CD4-positive, alpha-beta T cell treated with Interleukin-4 for 1 hour (primary cell): Measurements from ENCODE around the gene TTL.
A peak's percentile ranks its signal among the peaks of the same experiment; 100 is the strongest.
"Not testable (repeated sequence)": the region's sequence is repeated elsewhere in the genome, so short reads cannot be mapped to it uniquely, and the experiment has no call there.

Source experiments
- DNase-seq, 2 donors: peaks; one replicate each; pipeline ENCODE4 v3.0.0-alpha.2; 2020 to 2022

Gene TTL

DNA sequence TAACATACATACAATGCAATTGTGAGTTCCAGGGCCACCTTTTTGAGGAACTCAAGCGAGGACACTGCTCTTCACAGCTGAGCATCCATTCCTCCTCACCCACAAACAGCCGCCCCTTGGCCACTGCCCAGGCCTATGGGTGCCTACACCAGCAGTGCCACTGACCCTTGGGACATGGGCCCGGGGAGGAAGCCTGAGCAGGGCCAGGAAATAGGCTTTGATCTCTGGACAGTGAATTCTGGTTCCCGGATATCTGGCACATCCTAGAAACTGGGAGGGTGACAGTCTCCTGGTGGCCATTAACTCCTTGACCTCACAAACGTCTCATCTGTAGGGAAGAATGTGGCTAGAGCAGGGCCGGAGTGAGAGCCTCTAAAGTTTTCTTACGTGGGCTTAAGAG lies 5.5 kb upstream of the TTL start:
- no peak for DNase-seq

DNA sequence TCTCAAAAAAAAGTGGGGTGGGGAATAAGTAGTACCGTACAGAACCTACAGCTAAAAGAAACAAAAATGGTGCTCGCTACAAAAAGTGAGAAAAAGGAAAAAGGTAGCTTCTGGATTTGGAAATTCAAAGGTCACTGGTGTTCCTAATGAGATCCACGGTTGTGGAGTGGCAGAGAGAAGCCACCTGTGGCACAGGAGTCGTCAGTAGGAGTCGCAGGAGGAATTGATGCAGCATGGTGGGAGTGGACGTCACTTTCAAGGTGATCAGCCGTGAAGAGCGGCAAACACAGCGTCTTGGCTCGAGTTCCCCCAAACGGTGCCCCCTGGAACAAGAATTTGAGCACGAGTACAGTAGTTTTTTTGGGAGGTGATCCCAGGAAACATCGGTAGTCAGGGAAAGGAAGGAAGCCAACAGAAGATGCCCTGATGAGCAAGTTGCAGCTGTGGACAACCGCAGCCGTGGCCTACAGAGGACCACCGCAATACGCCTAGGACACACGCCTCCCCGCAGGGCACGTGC lies 1.4 kb upstream of the TTL start:
- peak; percentile 29 to 38 for DNase-seq

DNA sequence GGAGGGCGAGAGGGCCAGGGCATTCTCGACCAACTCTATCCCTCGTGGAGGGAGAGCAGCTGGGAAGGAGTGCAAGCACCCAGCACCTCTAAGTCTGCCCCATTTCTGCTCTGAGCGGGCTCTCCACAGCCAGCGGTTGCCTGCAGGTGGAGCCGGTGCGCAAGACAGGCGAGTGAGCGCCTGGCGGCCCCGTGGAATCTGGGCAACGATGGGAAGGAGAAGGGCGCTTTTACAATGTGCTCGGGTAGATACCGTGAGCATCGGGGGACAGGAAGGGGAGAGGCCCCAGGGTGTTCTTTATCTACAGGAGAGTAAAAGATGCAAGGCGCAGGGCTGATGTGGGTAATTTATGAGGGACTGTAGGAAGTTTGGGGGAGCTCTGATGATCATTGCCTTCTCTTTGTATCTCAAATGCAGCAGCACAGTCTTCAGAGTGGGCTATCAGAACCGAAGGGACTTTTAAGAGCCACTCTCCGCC lies 867 bp upstream of the TTL start:
- DNase-seq: peak; percentile 81 to 82

DNA sequence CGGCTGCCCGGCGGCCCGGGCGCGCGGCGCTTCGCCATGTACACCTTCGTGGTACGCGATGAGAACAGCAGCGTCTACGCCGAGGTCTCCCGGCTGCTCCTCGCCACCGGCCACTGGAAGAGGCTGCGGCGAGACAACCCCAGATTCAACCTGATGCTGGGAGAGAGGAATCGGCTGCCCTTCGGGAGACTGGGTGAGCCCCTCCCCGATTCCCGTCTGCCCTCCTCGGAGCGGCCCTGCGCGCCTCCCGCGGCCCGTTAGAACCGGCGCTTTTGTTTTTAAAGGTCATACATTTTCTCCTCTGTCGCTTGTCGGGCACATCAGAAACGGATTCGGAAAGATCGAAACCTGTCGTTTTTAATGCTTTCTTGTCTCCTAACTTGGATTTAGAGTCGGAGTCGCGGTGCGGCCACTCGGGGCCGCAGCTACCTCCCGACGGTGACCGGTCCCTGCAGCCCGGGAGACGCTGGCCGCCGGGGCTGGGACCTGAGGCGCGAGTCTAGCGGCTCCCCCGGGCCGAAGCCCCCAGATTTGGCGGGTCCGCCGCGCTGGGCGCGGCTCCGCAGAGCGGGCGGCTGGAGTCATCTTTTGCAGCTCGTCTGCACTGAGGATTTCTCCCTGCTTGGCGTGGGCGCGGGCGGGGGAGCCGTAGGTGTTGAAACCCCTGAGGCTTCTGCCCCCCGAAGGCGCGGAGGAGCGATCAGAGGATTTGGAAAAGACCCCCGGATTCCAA lies 519 bp downstream of the TTL start:
- DNase-seq: peak; percentile 7 to 15

DNA sequence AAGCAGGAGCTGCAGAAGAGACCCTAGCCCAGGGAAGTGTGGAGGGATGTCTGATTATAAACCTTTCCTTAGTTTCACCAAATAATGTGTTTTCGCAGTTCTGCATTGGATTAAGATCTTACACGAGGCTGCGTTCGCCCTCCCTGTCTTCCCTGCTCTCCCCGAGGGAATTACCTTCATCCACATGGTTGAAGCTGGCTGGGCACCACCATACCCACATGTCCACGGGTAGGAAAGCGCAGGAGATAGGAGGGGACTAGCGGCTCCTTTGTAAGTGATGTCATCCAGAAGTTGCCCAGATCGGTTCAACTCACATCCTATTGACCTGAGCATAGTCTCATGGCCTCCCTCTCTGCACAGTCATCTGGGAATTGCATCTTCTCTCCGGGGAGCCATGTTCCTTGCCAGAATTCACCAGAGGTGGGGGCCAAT lies 1.1 kb downstream of the TTL start:
- no peak for DNase-seq

DNA sequence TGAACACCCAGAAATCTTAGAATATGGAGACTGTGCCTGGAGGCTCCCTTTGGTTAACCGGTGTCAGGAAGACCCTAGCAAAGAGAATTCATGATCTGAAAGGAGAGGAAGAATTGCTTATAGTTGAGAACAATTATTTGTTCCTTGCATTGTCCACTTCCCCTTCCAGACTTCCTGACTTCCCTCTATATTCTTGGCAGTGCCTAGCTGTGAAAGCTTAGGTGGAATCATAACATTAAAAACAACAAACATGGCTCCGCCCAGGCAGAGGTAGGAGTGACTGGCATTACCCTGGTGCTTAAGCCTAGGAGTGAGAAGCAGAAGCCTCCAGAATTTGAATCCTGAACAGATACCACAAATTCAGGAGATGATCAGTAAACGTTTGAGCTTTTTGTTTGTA lies 1.9 kb downstream of the TTL start:
- DNase-seq: no peak

DNA sequence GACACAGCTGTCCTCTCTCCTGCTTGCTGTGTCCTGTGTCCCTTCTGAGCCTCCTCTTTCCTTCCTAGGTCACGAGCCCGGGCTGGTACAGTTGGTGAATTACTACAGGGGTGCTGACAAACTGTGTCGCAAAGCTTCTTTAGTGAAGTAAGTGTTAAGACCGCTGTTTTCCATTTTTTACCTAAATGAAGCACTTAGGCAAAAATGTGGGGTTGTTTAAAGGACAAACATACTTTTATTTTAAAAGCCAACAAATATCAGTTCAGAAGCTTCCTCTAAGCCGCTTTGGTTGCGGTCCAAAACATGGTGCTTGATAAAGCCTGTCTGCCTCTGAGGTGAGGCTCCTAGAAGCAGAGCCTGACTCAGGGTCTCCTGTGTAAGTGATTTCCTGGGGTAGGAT lies 3.9 kb downstream of the TTL start:
- DNase-seq: no peak

DNA sequence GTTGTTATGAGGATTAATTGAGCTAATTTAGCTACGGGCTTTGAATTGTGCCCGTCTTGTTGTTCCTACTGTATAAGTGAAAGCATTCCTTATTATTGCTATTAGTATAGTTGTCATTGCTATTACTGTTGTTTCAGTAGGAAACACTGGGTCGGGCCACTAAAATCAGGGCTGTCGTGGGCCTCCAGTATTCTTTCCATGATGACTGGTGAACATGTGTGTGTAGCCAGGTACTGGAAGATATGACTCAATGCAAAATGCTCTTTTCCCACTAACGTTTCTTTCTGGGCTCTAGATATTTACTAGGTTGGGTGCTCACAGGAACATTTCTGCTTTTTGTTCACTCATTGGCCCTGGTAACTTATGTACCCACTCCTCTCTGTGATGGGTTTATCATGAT lies 4.9 kb downstream of the TTL start:
- no peak for DNase-seq

DNA sequence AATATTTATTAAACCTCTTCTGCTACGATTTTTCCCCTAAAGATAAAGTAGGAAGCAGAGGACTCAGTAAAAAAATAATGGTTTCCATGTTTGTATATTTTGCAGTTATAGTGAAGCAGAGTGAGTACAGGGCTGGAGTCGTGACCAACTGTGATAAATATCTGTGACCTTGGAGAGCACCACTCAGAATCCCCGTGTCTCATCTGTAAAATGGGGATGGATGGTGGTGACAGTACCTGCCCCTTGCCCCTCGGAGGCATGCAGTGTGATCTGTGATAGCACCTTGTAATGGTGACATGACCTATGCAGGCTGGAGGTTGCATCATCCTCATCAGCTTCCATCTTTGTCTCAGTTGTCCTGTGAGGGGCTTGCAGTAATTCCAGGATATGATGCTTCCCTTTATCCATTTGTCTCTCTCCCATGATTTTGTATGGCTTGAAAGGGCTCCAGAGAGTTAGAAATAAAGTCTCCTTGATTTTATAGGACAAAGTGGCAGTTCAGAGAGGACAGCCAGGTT lies 5.5 kb downstream of the TTL start:
- no peak for DNase-seq

DNA sequence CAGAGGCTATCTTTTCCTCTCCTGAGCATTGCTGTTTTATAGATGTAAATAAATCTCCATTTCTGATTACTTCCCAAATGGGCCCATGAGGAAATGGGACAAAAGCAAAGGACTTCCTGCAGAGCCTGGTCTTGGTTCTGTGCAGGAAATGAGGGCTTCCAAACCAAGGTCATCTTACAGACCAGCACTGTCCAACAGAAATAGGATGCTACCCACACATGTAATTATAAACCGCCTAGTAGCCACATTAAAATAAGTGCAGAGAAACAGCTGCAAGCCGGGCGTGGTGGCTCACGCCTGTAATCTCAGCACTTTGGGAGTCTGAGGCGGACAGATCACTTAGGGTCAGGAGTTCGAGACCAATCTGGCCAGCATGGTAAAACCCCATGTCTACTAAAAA lies 6.2 kb downstream of the TTL start:
- no peak for DNase-seq

DNA sequence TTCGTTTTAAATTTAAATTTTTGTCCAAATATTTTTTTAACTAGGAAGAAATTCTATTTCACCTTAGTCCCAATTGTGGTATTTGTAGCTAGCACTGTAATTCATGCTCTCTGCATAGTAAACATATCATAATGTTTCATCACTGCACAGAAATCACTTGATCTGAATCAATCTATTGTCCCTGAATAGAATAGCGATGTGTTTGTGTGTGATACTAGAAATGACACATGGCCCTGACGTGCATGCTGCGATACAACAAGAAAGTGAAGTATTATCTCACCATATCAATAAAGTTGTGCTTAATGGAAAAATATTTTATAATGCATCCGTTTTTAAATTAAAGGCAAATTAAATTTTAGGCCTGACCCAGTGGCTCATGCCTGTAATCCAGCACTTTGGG lies 10.0 kb downstream of the TTL start:
- DNase-seq: no peak

DNA sequence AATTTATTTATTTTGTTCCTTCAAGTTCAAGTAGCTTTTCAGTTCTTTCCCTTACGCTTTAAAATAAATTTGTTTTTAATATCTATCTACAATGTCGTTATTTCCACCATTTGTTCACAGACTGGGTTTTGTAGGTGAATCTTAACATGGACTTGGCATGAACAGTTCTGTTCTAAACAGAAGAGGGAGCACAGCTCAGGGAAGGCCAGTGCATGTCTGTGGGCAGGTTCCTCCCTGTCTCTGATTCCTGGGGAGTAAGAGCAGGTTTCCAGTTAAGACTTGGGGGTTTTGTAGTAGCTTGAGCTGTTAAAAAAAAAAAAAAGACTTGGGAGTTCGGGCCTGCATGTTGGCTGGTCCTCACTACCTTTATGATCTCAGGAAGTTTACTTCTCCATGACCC lies 11.1 kb downstream of the TTL start:
- no peak for DNase-seq

DNA sequence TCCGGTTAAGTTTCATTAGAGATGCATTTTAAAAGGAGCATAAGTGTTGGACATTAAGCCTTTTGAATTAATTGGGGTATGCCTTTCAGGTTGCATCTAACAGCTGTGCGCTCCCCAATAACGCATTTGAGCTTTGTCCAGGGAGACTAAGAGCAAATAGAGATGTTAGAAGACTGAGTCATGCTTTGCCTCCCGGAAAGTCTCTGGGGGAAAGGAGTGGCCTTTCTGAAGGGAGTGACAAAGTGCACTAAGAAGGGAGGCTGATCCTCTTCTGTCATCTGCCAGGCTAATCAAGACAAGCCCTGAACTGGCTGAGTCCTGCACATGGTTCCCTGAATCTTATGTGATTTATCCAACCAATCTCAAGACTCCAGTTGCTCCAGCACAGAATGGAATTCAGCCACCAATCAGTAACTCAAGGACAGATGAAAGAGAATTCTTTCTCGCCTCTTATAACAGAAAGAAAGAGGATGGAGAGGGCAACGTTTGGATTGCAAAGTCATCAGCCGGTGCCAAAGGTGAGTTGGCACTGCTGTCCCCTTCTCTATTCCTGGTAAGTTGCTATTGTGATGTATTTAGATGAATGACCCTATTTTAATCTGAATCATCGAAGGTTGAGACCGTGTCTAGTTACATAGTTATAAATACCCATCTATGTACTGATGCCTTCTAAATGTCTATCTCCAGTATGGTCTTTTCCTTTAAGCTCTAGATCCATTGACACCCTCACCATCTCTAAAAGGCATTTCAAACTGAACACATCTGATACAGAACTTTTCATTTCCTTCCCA lies 12.1 kb downstream of the TTL start:
- DNase-seq: no peak

DNA sequence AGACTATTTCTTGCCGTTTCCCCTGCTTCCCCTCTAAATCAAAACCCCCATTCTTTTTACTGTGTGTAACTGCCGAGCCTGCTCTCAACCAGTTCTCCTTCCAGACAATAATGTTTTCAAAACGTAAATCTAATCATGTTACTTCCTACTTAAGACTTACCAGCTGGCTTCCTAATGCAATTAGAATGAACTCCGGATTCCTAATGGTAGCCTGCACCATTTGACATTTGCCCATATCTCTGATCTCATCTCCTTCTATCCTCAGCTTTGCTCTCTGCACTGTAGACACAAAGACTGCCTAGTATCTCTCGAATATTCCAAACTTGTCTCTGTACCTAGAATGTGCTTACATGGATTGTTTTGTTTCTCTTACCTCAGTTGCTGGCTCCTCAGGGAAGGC lies 12.9 kb downstream of the TTL start:
- DNase-seq: no peak

DNA sequence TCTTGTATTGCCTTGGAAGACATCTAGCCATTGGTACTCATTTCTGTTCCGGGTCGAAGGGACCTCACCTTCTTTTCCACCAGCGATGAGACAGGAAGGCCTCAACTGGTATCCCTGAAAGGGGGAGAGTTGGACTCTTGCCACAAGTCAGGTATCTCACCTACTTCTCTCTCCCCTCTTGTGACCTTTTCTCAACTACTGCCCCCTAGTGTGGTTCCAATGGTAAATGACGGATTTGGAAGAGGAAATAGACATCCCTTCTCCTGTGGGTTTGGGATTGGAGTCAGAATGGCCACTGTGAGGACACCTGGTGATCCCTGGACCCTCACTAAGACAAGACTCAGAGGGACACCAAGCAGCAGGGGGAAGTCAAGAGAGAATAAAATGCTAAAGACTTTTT lies 13.9 kb downstream of the TTL start:
- not testable (repeated sequence) for DNase-seq

DNA sequence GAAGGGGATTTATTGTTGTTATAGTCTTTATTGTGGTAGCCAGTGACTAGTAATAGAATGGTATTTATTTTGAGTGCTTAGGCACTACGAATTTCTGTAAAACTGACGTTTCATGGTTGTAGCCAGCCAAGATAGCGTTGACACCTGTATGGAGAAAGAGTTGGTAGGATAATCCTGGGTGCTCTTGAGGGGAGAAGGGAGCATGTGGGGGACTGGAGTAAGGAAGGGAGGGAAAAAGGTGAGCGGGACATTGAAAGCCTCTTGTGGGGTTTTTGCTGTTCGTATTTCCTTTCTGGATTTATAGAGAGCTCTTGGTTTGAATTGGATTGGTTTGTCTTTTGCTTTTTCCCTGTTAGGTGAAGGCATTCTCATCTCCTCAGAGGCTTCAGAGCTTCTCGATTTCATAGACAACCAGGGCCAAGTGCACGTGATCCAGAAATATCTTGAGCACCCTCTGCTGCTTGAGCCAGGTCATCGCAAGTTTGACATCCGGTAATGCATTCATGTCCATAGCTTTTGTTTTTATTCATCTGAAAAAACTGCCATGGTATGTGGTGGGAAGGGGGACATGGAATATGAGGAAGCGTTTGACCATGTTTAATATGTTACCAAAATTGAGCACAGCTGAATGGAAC lies 19.0 kb downstream of the TTL start:
- peak; percentile 60 to 63 for DNase-seq

DNA sequence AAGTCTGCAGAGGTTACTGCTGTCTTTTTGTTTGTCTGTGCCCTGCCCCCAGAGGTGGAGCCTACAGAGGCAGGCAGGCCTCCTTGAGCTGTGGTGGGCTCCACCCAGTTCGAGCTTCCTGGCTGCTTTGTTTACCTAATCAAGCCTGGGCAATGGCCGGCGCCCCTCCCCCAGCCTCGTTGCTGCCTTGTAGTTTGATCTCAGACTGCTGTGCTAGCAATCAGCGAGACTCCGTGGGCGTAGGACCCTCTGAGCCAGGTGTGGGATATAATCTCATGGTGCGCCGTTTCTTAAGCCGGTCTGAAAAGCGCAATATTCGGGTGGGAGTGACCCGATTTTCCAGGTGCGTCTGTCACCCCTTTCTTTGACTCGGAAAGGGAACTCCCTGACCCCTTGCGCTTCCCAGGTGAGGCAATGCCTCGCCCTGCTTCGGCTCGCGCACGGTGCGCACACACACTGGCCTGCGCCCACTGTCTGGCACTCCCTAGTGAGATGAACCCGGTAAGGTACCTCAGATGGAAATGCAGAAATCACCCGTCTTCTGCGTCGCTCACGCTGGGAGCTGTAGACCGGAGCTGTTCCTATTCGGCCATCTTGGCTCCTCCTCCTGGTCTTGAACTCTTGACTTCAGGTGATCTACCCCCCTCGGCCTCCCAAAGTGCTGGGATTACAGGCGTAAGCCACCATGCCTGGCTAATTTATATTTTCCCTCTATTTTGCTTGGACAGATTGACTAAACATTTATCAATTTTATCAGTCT lies 27.5 kb downstream of the TTL start:
- DNase-seq: not testable (repeated sequence)

DNA sequence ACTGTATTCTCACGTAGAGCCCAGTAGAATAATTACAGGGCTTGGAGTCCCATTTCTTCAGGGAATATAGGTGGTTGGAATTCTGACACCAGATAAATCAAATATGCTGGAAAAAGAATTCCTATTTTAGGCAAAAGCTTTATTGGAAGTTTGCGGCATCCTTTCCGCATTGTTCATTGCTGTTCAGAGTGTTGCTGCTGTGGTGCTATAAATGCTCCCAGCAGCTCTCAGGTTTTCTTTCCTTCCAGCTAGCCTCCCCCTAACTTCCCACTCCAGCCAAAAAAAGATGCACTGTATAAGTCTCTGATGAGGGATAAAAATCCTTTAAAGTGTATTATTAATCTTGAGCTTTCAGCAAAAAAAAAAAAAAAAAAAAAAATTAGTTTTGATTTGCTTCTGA lies 34.8 kb downstream of the TTL start:
- no peak for DNase-seq

DNA sequence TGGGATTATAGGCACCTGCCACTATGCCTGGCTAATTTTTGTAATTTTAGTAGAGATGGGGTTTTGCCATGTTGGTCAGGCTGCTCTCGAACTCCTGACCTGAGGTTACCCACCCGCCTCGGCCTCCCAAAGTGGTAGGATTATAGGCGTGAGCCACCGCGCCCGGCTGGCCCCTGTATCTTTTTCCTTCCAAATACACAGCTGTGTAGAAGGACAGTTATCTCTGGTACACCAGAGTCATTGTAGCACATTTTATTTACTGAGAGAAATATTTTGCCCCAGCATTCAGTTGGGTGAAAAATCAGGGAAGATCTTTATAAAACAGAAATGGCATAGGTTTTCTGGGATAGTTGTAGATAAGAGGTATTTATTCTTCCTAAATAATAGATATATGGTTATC lies 36.9 kb downstream of the TTL start:
- no peak for DNase-seq

DNA sequence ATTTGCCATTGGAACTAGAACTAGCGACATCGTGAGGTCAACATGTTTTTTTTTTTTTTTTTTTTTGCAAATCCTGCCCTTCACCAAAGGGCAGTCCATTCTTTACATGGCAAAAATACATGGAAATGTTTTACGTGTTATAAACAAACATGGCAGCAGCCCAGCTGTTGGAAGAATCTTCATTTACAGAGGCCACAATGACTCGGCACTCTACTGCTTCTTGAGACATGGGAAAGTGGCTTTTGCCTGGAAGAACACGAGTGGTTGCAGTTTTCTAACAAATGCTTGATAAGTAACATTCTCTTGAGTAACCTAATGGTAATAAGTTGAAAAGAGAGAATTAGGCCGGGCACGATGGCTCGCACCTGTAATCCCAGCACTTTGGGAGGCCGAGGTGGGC lies 37.5 kb downstream of the TTL start:
- no peak for DNase-seq

DNA sequence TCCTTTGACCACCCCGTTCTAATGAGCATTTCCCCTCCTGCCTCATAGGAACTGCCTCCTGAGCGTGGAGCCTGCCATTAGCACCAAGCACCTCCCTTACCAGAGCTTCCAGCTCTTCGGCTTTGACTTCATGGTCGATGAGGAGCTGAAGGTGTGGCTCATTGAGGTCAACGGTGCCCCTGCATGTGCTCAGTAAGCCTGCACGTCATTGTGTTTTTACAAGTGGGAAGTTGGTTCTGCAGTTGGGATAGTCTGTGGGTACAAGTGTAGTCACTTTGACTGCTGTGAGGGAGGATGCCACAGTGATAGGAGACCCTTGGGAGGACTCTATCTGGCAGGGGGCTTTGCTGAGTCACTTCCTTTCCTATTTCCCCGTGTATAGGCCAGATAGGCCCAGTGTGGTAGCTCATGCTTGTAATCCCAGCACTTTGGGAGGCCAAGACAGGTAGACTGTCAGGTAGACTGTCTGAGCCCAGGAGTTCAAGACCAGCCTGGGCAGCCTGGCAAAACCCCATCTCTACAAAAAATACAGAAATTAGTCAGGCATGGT lies 38.4 kb downstream of the TTL start:
- no peak for DNase-seq

DNA sequence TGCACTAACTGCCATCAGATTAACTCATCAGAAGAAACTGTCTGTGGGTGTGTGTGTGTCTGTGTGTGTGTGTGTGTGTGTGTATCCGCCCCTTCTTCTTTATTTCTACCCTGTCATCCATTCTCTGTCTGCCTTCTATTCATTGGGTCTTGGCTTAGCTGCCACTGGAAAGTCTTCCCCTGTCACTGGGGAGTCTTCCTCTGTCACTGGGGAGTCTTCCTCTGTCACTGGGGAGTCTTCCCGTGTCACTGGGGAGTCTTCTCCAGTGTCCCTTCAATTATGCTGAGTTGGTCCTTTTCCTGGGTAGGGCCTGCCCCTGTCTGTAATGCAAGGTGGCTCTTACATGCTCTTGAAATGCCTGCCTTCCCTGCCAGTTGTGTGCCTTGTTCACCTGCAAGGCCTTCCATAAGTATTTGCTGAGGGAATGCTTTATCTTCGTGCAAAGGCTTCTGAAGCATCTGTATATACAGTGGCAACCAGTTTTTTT lies 41.4 kb downstream of the TTL start:
- no peak for DNase-seq
